Stomach (tissue), 4 donors: ENCODE measurements around the gene GNRHR.

Source experiments
- CTCF ChIP-seq, 7 experiments: fragments of 450-650 bp in 4 of 7; fragments of 200-600 bp in 3 of 7; sonication (generic) in 3 of 7; IDR thresholded peaks; one replicate each; pipeline ENCODE4 v1.5.1; 2016 to 2019; ENCODE audit warnings: antibody characterized with exemption in 7 of 7, control low read depth in 2 of 7, mild to moderate bottlenecking in 1 of 7
- EP300 ChIP-seq: sonication (generic); formaldehyde crosslinking; IDR thresholded peaks from one replicate; pipeline ENCODE4 v1.6.1; 2017; ENCODE audit warnings: antibody characterized with exemption
- POLR2A ChIP-seq, 4 donors: fragments of 450-650 bp; IDR thresholded peaks; one replicate each; pipeline ENCODE4 v1.6.1; 2016; ENCODE audit warnings: antibody characterized with exemption in 4 of 4, control low read depth in 2 of 4, mild to moderate bottlenecking in 1 of 4, moderate library complexity in 1 of 4
- POLR2AphosphoS5 ChIP-seq, 3 donors: sonication (generic); formaldehyde crosslinking; IDR thresholded peaks; one replicate each; pipeline ENCODE4 v1.6.1; 2016; ENCODE audit warnings: antibody characterized with exemption in 3 of 3

DNA sequence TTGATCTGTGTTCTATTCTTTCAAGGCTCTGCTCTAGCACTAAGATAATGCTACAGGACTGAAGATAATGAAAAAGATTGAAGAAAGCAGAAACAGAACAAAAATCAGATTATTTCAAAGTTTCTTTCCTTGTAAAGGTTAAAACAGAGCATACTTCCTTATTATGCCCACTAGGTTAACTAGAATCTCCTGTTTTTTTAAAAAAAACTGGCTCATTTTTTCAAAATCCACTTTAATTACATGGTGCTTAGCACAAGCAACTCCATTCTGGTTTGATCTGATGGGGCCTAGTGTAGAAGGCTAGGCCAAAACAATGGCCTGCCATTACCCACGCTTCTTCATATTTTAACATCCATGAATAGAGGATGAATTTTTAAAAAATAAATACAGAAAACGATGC, 52.0 kb downstream of the GNRHR start:
- TF ChIP-seq POLR2A (IDR thresholded peaks at IDR 0.05) (no peak), CTCF (IDR thresholded peaks at IDR 0.05) (no peak), EP300 (no peak), POLR2AphosphoS5 (IDR thresholded peaks at IDR 0.05) (no peak)
